HCT116 (cell line): Measurements from ENCODE around the gene ATP6AP1. TPM values are rescaled to one million over a fixed set of nuclear protein-coding genes. Genes with fewer than 3 reads are reported as not detected.

Experiments used
- ATAC-seq: fragments of 200-7000 bp; cut with Tn5 transposase; 2 replicates; pipeline ENCODE4 v1.9.1; 2020; ENCODE audit warnings: mild to moderate bottlenecking, moderate library complexity
- BruUV-seq: library from RNA; stranded (reverse); fragments of 400-500 nt; replicated peaks from 2 replicates; lab custom pipeline; 2021; lab: Mats Ljungman, UMichigan
- CTCF ChIA-PET: fragments of 300-600 bp; sonication (Branson Sonifier 250); formaldehyde crosslinking; loops from one replicate; lab custom pipeline; 2021; ENCODE audit warnings: antibody characterized with exemption; lab: Charles Lee
- POLR2A ChIA-PET: fragments of 300-600, 350-600 bp; sonication (Branson Sonifier 250); formaldehyde crosslinking; loops from one replicate; lab custom pipeline; 2021; ENCODE audit warnings: antibody characterized with exemption; lab: Charles Lee
- RAD21 ChIA-PET, 2 experiments: fragments of 300-600 bp; sonication (Branson Sonifier 250); formaldehyde crosslinking; loops; one replicate each; lab custom pipeline; 2023; ENCODE audit warnings: low total read pairs in 2 of 2; ENCODE audit not compliant: uncharacterized antibody in 2 of 2, unreplicated experiment in 2 of 2, low non-redundant PET in 1 of 2; lab: Charles Lee
- DNase-seq: peaks from one replicate; pipeline ENCODE4 v3.0.0-alpha.2; 2010; ENCODE audit warnings: low read depth, low spot score
- H2AFZ ChIP-seq: fragments of 200-600 bp; shearing (Covaris generic), sonication (generic); 2 replicates; pipeline ENCODE4 v1.6.1; 2017; ENCODE audit warnings: low read depth, mixed run types, mixed read lengths, antibody characterized with exemption, low read length; ENCODE audit not compliant: poor library complexity, severe bottlenecking
- H3K27ac ChIP-seq: 2 replicates; pipeline ENCODE4 v1.5.1; 2012; ENCODE audit warnings: low read depth, low read length
- H3K27me3 ChIP-seq: fragments of 200-600 bp; sonication (generic); 2 replicates; pipeline ENCODE4 v1.6.1; 2016; ENCODE audit warnings: mixed run types, low read length, mixed read lengths; ENCODE audit not compliant: insufficient read depth
- H3K36me3 ChIP-seq, 2 experiments: fragments of 200-500 bp in 1 of 2; fragments of 200-600 bp in 1 of 2; sonication (Bioruptor generic) in 1 of 2; sonication (generic) in 1 of 2; 2 replicates each; pipeline versions ENCODE4 v1.5.1 to v1.6.1; 2014 to 2016; ENCODE audit warnings: low read length in 2 of 2, inconsistent platforms in 1 of 2, mixed read lengths in 1 of 2, mixed run types in 1 of 2; ENCODE audit not compliant: insufficient read depth in 2 of 2, control insufficient read depth in 1 of 2
- H3K4me1 ChIP-seq, 2 experiments: fragments of 200-600 bp in 1 of 2; sonication (generic) in 1 of 2; 2 replicates each; pipeline versions ENCODE4 v1.5.1 to v1.6.1; 2012 to 2017; ENCODE audit warnings: low read length in 2 of 2, inconsistent platforms in 1 of 2, mild to moderate bottlenecking in 1 of 2, mixed read lengths in 1 of 2, mixed run types in 1 of 2, moderate library complexity in 1 of 2; ENCODE audit not compliant: insufficient read depth in 2 of 2, control insufficient read depth in 1 of 2
- H3K4me2 ChIP-seq: fragments of 200-600 bp; sonication (generic); 2 replicates; pipeline ENCODE4 v1.6.1; 2017; ENCODE audit warnings: mixed run types, low read length, mixed read lengths
- H3K4me3 ChIP-seq, 2 experiments: fragments of 200-600 bp in 1 of 2; sonication (generic) in 1 of 2; replicated peaks in 1 of 2; 2 replicates each; pipeline ENCODE4 v1.5.1; 2011 to 2016; ENCODE audit warnings: low read length in 2 of 2, control low read depth in 1 of 2, low read depth in 1 of 2, mild to moderate bottlenecking in 1 of 2, mixed read lengths in 1 of 2, mixed run types in 1 of 2
- H3K79me2 ChIP-seq: fragments of 200-600 bp; sonication (generic); 2 replicates; pipeline ENCODE4 v1.6.1; 2017; ENCODE audit warnings: mild to moderate bottlenecking, mixed run types, low read length, moderate library complexity, mixed read lengths; ENCODE audit not compliant: insufficient read depth
- H3K9ac ChIP-seq: fragments of 200-600 bp; sonication (generic); 2 replicates; pipeline ENCODE4 v1.6.1; 2016; ENCODE audit warnings: low read length, mixed read lengths
- H3K9me2 ChIP-seq: fragments of 200-600 bp; sonication (generic), shearing (Covaris generic); 2 replicates; pipeline ENCODE4 v1.6.1; 2017; ENCODE audit warnings: mixed run types, mild to moderate bottlenecking, moderate library complexity; ENCODE audit not compliant: insufficient read depth
- H3K9me3 ChIP-seq, 2 experiments: fragments of 200-500 bp in 1 of 2; fragments of 200-600 bp in 1 of 2; sonication (Bioruptor generic) in 1 of 2; sonication (generic) in 1 of 2; 2 replicates each; pipeline ENCODE4 v1.6.1; 2014 to 2017; ENCODE audit warnings: low read length in 2 of 2, mixed read lengths in 2 of 2, inconsistent platforms in 1 of 2, low read depth in 1 of 2, mild to moderate bottlenecking in 1 of 2, mixed run types in 1 of 2, moderate library complexity in 1 of 2; ENCODE audit not compliant: control insufficient read depth in 1 of 2, insufficient read depth in 1 of 2
- H4K20me1 ChIP-seq: fragments of 200-600 bp; sonication (generic), shearing (Covaris generic); 2 replicates; pipeline ENCODE4 v1.6.1; 2017; ENCODE audit warnings: mixed run types, mild to moderate bottlenecking, moderate library complexity; ENCODE audit not compliant: insufficient read depth
- CBX3 ChIP-seq: IDR thresholded peaks from 2 replicates; pipeline ENCODE4 v1.6.1; 2012; ENCODE audit warnings: low read depth
- EZH2phosphoT487 ChIP-seq: fragments of 200-600 bp; IDR thresholded peaks from 2 replicates; pipeline ENCODE4 v1.6.1; 2018; ENCODE audit warnings: antibody characterized with exemption, borderline replicate concordance
- FOSL1 ChIP-seq: IDR thresholded peaks from 2 replicates; pipeline ENCODE4 v1.6.1; 2012; ENCODE audit warnings: low read depth
- JUND ChIP-seq: IDR thresholded peaks from 2 replicates; pipeline ENCODE4 v1.6.1; 2012
- MAX ChIP-seq: IDR thresholded peaks from 2 replicates; pipeline ENCODE4 v1.6.1; 2012
- POLR2A ChIP-seq: IDR thresholded peaks from 2 replicates; pipeline ENCODE4 v1.7.0; 2011; ENCODE audit warnings: borderline replicate concordance; ENCODE audit not compliant: insufficient read depth, insufficient read length; ENCODE audit errors: extremely low read depth
- POLR2AphosphoS5 ChIP-seq: IDR thresholded peaks from 2 replicates; pipeline ENCODE4 v1.6.1; 2011; ENCODE audit warnings: mild to moderate bottlenecking, low read depth, low read length, moderate library complexity
- REST ChIP-seq: IDR thresholded peaks from 2 replicates; pipeline ENCODE4 v1.6.1; 2012; ENCODE audit warnings: low read depth
- SRF ChIP-seq: IDR thresholded peaks from 2 replicates; pipeline ENCODE4 v1.6.1; 2012; ENCODE audit warnings: low read depth
- TCF7L2 ChIP-seq: IDR thresholded peaks from 2 replicates; pipeline ENCODE4 v1.7.0; 2011; ENCODE audit warnings: borderline replicate concordance, inconsistent platforms; ENCODE audit not compliant: insufficient read depth, insufficient read length; ENCODE audit errors: extremely low read depth
- ZFX ChIP-seq: fragments of 450-650 bp; IDR thresholded peaks from 2 replicates; pipeline ENCODE4 v1.6.1; 2017
- intact Hi-C: fragments of 100-400 bp; cut with micrococcal nuclease; formaldehyde crosslinking; loops from 2 replicates; pipeline ENCODE4 v1.10.0; 2022
- total RNA-seq: library from RNA; stranded (reverse); gene quantifications from one replicate; pipeline ENCODE4 v1.2.1, GENCODE V29; 2021; ENCODE audit not compliant: unreplicated experiment
- TF ChIP-seq, protein P1 (sequence below), 3 experiments: fragments of 200-600 bp in 1 of 3; sonication (generic) in 1 of 3; IDR thresholded peaks in 2 of 3; conservative IDR thresholded peaks in 1 of 3; 2 replicates each; pipeline ENCODE4 v1.5.1; 2012 to 2017; ENCODE audit warnings: low read depth in 2 of 3, low read length in 2 of 3, antibody characterized with exemption in 1 of 3, borderline replicate concordance in 1 of 3, control low read depth in 1 of 3, mild to moderate bottlenecking in 1 of 3, mixed read lengths in 1 of 3, mixed run types in 1 of 3, moderate library complexity in 1 of 3; ENCODE audit not compliant: insufficient read depth in 1 of 3

The ATP6AP1 gene
- total RNA-seq, 1 experiment from 2014 or later = 53.4 TPM

DNA sequence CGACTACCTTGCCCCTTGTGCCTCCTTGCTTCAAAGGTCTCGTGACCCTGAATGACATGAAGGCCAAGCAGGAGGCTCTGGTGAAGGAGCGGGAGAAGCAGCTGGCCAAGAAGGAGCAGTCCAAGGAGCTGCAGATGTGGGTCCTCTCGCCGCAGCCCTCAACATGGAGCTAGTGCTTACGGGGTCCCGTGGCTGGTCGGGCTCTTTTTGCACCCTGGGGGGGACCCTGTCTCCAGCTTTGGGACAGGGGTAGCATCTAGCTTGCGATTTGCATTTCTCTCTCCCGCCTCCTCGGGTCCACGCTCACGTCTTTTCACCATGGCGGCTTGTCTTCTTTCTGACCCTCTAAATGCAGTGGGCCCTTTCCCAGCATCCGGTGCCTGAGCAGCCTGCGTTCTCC, 17.3 kb downstream of the ATP6AP1 start:
- no peak for TF ChIP-seq SRF
- TF ChIP-seq POLR2A = no peak
- TF ChIP-seq TCF7L2 = no peak
- no peak for TF ChIP-seq MAX
- no peak for TF ChIP-seq JUND
- no peak for TF ChIP-seq CBX3
- TF ChIP-seq ZFX = no peak
- TF ChIP-seq REST = no peak
- no peak for TF ChIP-seq FOSL1
- TF ChIP-seq, protein P1, sequence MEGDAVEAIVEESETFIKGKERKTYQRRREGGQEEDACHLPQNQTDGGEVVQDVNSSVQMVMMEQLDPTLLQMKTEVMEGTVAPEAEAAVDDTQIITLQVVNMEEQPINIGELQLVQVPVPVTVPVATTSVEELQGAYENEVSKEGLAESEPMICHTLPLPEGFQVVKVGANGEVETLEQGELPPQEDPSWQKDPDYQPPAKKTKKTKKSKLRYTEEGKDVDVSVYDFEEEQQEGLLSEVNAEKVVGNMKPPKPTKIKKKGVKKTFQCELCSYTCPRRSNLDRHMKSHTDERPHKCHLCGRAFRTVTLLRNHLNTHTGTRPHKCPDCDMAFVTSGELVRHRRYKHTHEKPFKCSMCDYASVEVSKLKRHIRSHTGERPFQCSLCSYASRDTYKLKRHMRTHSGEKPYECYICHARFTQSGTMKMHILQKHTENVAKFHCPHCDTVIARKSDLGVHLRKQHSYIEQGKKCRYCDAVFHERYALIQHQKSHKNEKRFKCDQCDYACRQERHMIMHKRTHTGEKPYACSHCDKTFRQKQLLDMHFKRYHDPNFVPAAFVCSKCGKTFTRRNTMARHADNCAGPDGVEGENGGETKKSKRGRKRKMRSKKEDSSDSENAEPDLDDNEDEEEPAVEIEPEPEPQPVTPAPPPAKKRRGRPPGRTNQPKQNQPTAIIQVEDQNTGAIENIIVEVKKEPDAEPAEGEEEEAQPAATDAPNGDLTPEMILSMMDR (IDR thresholded peaks at IDR 0.05 in 2 of 3, conservative IDR thresholded peaks at IDR 0.05 in 1 of 3; ENCODE audit: borderline replicate concordance in 1 of 3, insufficient read depth in 1 of 3, low read depth in 2 of 3, low read length in 2 of 3) = no peak
- TF ChIP-seq POLR2AphosphoS5 = no peak
- no peak for TF ChIP-seq EZH2phosphoT487
- no peak for ATAC-seq
- H4K20me1 ChIP-seq = no peaks in the 10 kb centered on the region
- no peak overlapping the region for H3K4me3 ChIP-seq
- CTCF ChIA-PET = no interaction called here
- H3K27ac ChIP-seq = no peak overlapping the region
- H2AFZ ChIP-seq = no peak overlapping the region
- H3K27me3 ChIP-seq = no peaks in the 10 kb centered on the region
- H3K9ac ChIP-seq = no peak overlapping the region
- peaks cover 7% of the 10 kb centered on the region; the same call in 1 of the 2 replicates for H3K79me2 ChIP-seq
- H3K4me2 ChIP-seq = no peak overlapping the region
- POLR2A ChIA-PET = no interaction called here
- BruUV-seq = no TSS peak
- RAD21 ChIA-PET = no interaction called here
- no peaks in the 10 kb centered on the region for H3K9me3 ChIP-seq
- no peak for DNase-seq
- no peaks in the 10 kb centered on the region; a peak in 1 of 4 replicates for H3K36me3 ChIP-seq
- intact Hi-C loops = no loop called here
- peaks cover 6 to 16% of the 10 kb centered on the region in 2 experiments; a peak in 3 of 4 replicates for H3K4me1 ChIP-seq
- H3K9me2 ChIP-seq = no peaks in the 10 kb centered on the region
